ENCODE results near the gene YPEL3.
A peak's percentile ranks its signal among the peaks of the same experiment; 100 is the strongest.
"Not testable (repeated sequence)": the region's sequence is repeated elsewhere in the genome, so short reads cannot be mapped to it uniquely, and the experiment has no call there.

The YPEL3 gene

DNA sequence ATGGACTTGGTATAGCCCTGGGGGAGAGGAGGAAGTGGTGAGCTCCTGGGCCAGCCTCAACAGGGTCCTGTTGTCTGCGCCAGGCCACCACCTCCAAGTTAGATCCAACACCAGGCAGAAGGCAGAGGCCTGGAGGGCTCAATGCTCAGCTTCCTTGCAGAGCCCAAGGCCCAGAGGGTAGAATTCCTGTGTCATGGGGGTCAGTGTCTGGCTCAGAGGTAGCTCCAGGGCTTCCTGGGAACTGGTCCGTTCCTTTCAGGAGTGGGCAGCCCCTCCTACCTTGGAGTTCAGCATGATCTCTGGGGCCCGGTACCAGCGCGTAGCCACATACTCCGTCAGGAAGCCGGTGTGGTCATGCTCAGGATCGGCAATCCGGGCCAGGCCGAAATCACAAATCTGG, 21.8 kb upstream of the YPEL3 start:
- no peak overlapping the region for H3K4me3 ChIP-seq (ENCODE audit: low read depth, low read length)
- TF ChIP-seq, protein P1, sequence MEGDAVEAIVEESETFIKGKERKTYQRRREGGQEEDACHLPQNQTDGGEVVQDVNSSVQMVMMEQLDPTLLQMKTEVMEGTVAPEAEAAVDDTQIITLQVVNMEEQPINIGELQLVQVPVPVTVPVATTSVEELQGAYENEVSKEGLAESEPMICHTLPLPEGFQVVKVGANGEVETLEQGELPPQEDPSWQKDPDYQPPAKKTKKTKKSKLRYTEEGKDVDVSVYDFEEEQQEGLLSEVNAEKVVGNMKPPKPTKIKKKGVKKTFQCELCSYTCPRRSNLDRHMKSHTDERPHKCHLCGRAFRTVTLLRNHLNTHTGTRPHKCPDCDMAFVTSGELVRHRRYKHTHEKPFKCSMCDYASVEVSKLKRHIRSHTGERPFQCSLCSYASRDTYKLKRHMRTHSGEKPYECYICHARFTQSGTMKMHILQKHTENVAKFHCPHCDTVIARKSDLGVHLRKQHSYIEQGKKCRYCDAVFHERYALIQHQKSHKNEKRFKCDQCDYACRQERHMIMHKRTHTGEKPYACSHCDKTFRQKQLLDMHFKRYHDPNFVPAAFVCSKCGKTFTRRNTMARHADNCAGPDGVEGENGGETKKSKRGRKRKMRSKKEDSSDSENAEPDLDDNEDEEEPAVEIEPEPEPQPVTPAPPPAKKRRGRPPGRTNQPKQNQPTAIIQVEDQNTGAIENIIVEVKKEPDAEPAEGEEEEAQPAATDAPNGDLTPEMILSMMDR (conservative IDR thresholded peaks at IDR 0.05; ENCODE audit: low read depth, low read length), result no peak
- DNase-seq (ENCODE audit: low read depth), result no peak

DNA sequence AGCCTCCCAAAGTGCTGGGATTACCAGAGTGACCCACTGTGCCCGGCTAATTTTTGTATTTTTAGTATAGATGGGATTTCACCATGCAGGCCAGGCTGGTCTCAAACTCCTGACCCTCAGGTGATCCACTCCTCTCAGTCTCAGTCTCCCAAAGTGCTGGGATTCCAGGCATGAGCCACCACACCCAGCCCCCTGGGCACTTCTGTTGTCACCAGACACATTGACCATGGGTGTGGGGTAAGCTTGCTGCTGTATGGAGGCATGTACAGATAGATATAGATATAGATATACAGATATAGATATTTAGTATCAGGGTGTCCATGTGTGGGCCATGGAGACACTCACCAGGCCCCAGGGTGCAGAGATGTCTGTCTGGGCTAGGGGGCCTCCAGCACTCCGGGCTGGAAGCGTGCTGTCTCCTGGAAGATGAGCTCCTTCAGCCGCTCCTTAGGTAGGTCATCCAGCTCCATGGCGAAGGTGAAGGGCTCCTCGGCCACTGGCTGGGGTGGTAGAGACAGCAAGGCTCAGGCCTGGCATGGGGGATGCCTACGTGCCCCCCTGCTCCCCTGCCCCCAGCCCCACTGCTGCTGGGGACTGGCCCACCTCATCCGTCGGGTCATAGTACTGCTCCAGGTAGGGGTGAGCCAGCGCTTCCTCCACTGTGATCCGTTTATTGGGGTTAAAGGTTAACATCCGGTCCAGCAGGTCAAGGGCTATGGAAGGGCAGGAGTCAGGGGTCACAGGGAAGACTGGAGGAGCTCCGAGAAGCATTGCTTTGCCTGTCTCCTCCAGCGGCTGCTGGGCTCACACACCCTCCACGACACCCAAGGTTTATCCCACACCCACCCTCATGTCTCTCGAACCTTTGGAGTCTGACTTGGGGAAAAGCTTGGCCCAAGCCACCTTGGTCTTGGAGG, 20.5 kb upstream of the YPEL3 start:
- DNase-seq (ENCODE audit: low read depth), result no peak
- H3K4me3 ChIP-seq (ENCODE audit: low read depth, low read length), result no peak overlapping the region
- TF ChIP-seq, protein P1 (conservative IDR thresholded peaks at IDR 0.05; ENCODE audit: low read depth, low read length), result no peak

DNA sequence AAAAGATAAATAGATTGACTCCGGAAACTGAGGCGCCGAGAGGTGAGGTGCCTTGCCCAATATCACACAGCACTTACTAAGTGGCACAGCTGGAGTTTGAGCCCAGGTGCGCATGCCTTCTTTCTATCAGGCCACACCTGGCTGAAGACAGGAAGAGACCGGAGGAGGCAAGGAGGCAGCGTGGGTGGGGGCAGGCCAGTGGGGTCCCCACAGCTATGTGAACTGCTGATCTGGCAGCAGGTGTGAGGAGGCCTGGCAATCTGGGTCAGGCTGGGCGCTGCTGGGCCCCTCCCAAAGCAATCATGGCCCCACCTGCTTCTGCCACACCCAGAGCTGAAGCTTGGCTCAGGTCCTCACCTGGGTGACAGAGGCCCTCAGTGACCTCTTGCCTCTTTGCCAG, 19.2 kb upstream of the YPEL3 start:
- TF ChIP-seq, protein P1 (conservative IDR thresholded peaks at IDR 0.05; ENCODE audit: low read depth, low read length), result no peak
- DNase-seq (ENCODE audit: low read depth), result no peak

GRCh38 chr16:30114833-30115232, 18.8 kb upstream of the YPEL3 start:
- DNase-seq (ENCODE audit: low read depth); H3K4me3 ChIP-seq (ENCODE audit: low read depth, low read length): not testable (repeated sequence)

More for the DNA sequence above, 19.2 kb upstream of the YPEL3 start:
- no peak overlapping the region for H3K4me3 ChIP-seq (ENCODE audit: low read depth, low read length)

DNA sequence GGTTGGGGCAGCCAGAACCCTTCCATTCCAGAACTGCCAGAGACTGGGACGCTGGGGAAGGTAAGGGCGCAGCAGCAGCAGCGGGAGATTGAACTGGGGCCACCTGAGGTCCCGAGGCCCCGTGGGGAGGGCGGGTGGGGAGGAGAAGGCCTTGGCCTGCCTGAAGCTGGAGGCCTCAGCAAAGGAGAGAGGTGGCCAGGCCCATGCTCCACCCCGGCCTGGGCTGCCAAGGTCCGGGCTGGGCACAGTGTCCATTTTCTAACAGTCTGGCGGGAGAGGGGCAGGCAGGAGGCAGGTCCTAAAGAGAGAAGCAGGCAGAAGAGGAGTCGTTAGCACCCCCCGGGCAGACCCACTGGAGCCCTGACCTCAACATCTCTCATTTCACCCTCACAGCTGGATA, 18.4 kb upstream of the YPEL3 start:
- TF ChIP-seq, protein P1 (conservative IDR thresholded peaks at IDR 0.05; ENCODE audit: low read depth, low read length), result no peak
- no peak for DNase-seq (ENCODE audit: low read depth)
- H3K4me3 ChIP-seq (ENCODE audit: low read depth, low read length), result no peak overlapping the region

DNA sequence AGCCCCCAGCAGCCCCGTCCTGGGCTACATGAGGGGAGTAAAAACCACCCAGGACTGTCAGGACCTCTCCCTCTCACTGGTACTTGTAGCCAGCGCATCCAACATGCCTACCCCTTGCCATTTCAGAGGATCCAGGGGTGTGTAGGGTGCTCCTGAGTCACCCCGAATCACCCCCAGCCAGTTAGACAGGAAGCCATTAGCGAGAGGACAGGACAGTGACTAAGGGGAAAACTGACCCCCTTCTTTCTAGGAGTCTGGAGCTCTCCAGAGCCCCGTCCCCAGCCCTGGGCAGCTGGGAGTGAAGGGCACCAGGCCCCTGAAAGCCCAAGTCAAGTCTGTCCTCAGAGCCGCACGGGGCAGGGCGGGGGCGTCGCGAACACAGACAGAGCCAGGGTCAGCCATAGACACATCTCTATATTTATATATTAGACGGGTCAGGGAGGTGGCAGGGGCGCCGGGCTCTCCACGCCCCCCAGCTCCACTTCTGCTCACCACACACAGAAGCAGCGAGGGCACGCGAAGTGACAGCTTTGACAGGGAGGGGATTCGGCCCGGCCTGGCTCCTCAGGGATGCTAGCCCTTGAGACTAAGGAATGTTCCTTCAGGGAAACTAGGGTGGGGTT, 17.8 kb upstream of the YPEL3 start:
- TF ChIP-seq, protein P1 (conservative IDR thresholded peaks at IDR 0.05; ENCODE audit: low read depth, low read length), result no peak
- DNase-seq (ENCODE audit: low read depth), result no peak
- no peak overlapping the region for H3K4me3 ChIP-seq (ENCODE audit: low read depth, low read length)

GRCh38 chr16:30113031-30113710, 17.2 kb upstream of the YPEL3 start, which contains the start of gene GDPD3:
GDPD3 (minus strand) TSS chr16:30113537; CDS start chr16:30113478, 59 bp downstream.
- no peak within 1 kb of the TSS for H3K4me3 ChIP-seq (ENCODE audit: low read depth, low read length)
- TF ChIP-seq, protein P1 (conservative IDR thresholded peaks at IDR 0.05; ENCODE audit: low read depth, low read length), result no peak
- peak; percentile 39 for DNase-seq (ENCODE audit: low read depth)
